PC-9 (cell line): ENCODE results near the gene PRPF38B. TPM values are rescaled to one million over a fixed set of nuclear protein-coding genes. Genes with fewer than 3 reads are reported as not detected.
A peak's percentile ranks its signal among the peaks of the same experiment; 100 is the strongest.

Experiments used
- BruUV-seq: library from RNA; stranded (reverse); fragments of 400-500 nt; replicated peaks from 2 replicates; lab custom pipeline; 2021; lab: Mats Ljungman, UMichigan
- CTCF ChIA-PET: fragments of 300-600 bp; sonication (Branson Sonifier 250); formaldehyde crosslinking; loops from one replicate; lab custom pipeline; 2022; ENCODE audit warnings: antibody characterized with exemption; lab: Charles Lee
- POLR2A ChIA-PET: fragments of 300-600 bp; sonication (Branson Sonifier 250); formaldehyde crosslinking; loops from one replicate; lab custom pipeline; 2022; ENCODE audit warnings: antibody characterized with exemption; ENCODE audit not compliant: unreplicated experiment; lab: Charles Lee
- DNase-seq, 2 experiments: peaks; one replicate each; pipeline versions ENCODE4 v3.0.0 to v3.0.0-alpha.2; 2015 to 2022; ENCODE audit warnings: mixed read lengths in 1 of 2
- H2AFZ ChIP-seq: fragments of 200-600 bp; sonication (generic); 2 replicates; pipeline ENCODE4 v1.8.1; 2017; ENCODE audit warnings: antibody characterized with exemption
- H3F3A ChIP-seq: fragments of 200-600 bp; sonication (generic); 2 replicates; pipeline ENCODE4 v1.8.1; 2017; ENCODE audit warnings: antibody characterized with exemption, mild to moderate bottlenecking, low read depth; ENCODE audit not compliant: insufficient read depth
- H3K27ac ChIP-seq: fragments of 200-600 bp; sonication (generic); 2 replicates; pipeline ENCODE4 v1.6.1; 2016; ENCODE audit warnings: mixed run types
- H3K27me3 ChIP-seq: fragments of 200-600 bp; sonication (generic); 2 replicates; pipeline ENCODE4 v1.6.1; 2016; ENCODE audit warnings: low read depth, mixed run types; ENCODE audit not compliant: insufficient read depth
- H3K36me3 ChIP-seq: fragments of 200-600 bp; sonication (generic); 2 replicates; pipeline ENCODE4 v1.6.1; 2016; ENCODE audit warnings: low read depth, mixed run types
- H3K4me1 ChIP-seq: fragments of 200-600 bp; sonication (generic); replicated peaks from 2 replicates; pipeline ENCODE4 v1.6.1; 2016; ENCODE audit warnings: mixed run types; ENCODE audit not compliant: insufficient read depth
- H3K4me2 ChIP-seq: fragments of 200-600 bp; sonication (generic); 2 replicates; pipeline ENCODE4 v1.6.1; 2017; ENCODE audit warnings: mixed run types
- H3K4me3 ChIP-seq: fragments of 200-600 bp; sonication (generic); 2 replicates; pipeline ENCODE4 v1.6.1; 2016; ENCODE audit warnings: mixed run types
- H3K79me2 ChIP-seq: fragments of 200-600 bp; sonication (generic); 2 replicates; pipeline ENCODE4 v1.6.1; 2017; ENCODE audit warnings: low read depth, mixed run types
- H3K9me2 ChIP-seq: fragments of 200-600 bp; sonication (generic); 2 replicates; pipeline ENCODE4 v1.8.1; 2017; ENCODE audit warnings: mild to moderate bottlenecking; ENCODE audit not compliant: insufficient read depth
- H3K9me3 ChIP-seq: fragments of 200-600 bp; sonication (generic); 2 replicates; pipeline ENCODE4 v1.8.1; 2016; ENCODE audit warnings: low read depth; ENCODE audit not compliant: insufficient read depth
- H4K20me1 ChIP-seq: fragments of 200-600 bp; sonication (generic); 2 replicates; pipeline ENCODE4 v1.8.1; 2017; ENCODE audit not compliant: insufficient read depth
- CTCF ChIP-seq: fragments of 200-600 bp; sonication (generic); conservative IDR thresholded peaks from 2 replicates; pipeline ENCODE4 v1.6.1; 2017; ENCODE audit warnings: mixed run types, antibody characterized with exemption, mild to moderate bottlenecking, moderate library complexity
- EZH2 ChIP-seq: fragments of 200-600 bp; sonication (generic); IDR thresholded peaks from 2 replicates; pipeline ENCODE4 v1.8.0; 2017; ENCODE audit warnings: antibody characterized with exemption, low read depth
- intact Hi-C: fragments of 100-400 bp; cut with micrococcal nuclease; formaldehyde crosslinking; loops from one replicate; pipeline ENCODE4 v1.10.0; 2022; ENCODE audit not compliant: unreplicated experiment
- total RNA-seq: library from RNA; stranded (reverse); gene quantifications from 2 replicates; pipeline ENCODE4 v1.2.3, GENCODE V29; 2021

Gene PRPF38B
- total RNA-seq, 1 experiment from 2014 or later, result 48.9 TPM

DNA sequence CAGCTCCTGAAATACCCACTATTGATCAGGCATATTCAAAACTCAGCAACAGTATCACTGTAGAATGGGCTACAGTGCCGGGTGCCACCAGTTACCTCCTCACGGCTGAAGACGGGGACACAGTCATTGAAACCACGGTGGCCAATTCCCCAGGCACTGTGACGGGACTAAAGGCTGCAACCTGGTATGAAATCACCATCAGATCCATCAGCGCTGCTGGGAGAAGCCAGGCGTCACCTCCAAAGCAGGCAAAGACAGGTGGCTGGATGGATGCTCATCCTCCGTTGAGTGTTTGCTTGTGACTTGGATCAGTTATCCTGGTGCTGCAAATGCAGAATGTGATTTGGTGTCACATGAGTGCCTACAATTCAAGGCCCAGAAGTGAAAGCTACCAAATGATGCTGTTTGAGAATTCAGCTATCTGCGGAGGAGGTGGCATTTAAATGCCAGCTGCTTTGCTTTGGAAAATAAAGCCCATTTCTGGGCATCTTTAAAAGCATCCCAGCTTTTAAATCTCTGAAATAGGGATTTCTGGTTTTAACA lies 25.7 kb downstream of the PRPF38B start:
- no peak overlapping the region for H3K27ac ChIP-seq
- no peaks in the 10 kb centered on the region for H3K9me3 ChIP-seq
- no peaks in the 10 kb centered on the region for H3K9me2 ChIP-seq
- no peak overlapping the region for H3K4me2 ChIP-seq
- H3K4me1 ChIP-seq, result peaks cover 30% of the 10 kb centered on the region
- H3K4me3 ChIP-seq, result no peak overlapping the region
- ChIA-PET CTCF (no interaction called here), POLR2A (no interaction called here)
- H3K27me3 ChIP-seq, result no peaks in the 10 kb centered on the region
- H3F3A ChIP-seq, result peaks cover 20% of the 10 kb centered on the region
- no peaks in the 10 kb centered on the region for H3K36me3 ChIP-seq
- H4K20me1 ChIP-seq, result no peaks in the 10 kb centered on the region
- H2AFZ ChIP-seq, result no peak overlapping the region
- BruUV-seq, result no TSS peak
- DNase-seq, result no peak
- H3K79me2 ChIP-seq, result no peaks in the 10 kb centered on the region
- intact Hi-C loops, result no loop called here
- no peak for TF ChIP-seq CTCF
- no peak for TF ChIP-seq EZH2

GRCh38 chr1:108718927-108719655 lies 27.0 kb downstream of the PRPF38B start:
- Histone ChIP-seq H3K9me3 (no peaks in the 10 kb centered on the region), H3F3A (peaks cover 20% of the 10 kb centered on the region), H3K27ac (peak overlapping the region; percentile 88), H3K79me2 (no peaks in the 10 kb centered on the region), H4K20me1 (no peaks in the 10 kb centered on the region), H3K4me1 (peaks cover 30% of the 10 kb centered on the region), H3K27me3 (no peaks in the 10 kb centered on the region), H3K9me2 (no peaks in the 10 kb centered on the region), H3K4me2 (peak overlapping the region; percentile 68), H3K4me3 (no peak overlapping the region), H3K36me3 (no peaks in the 10 kb centered on the region), H2AFZ (peak overlapping the region; percentile 69; the same call in 1 of the 2 replicates)
- ChIA-PET POLR2A (no interaction called here), CTCF (interaction anchor here (0.5 kb wide), 1 partner anchor 356 kb away, joined by 8 read pairs; no protein-coding TSS in a partner anchor)
- TF ChIP-seq CTCF (no peak), EZH2 (no peak)
- DNase-seq, result no peak
- no TSS peak for BruUV-seq
- intact Hi-C loops, result no loop called here

- peak overlapping the region; percentile 88 for H3K27ac ChIP-seq
Observed at GRCh38 chr1:108719656-108720435, 27.7 kb downstream of the PRPF38B start.

More at GRCh38 chr1:108719656-108720435, 27.7 kb downstream of the PRPF38B start:
- H3K4me3 ChIP-seq, result peak overlapping the region; percentile 15; the same call in 1 of the 2 replicates
- no peaks in the 10 kb centered on the region for H3K79me2 ChIP-seq
- H3K9me2 ChIP-seq, result no peaks in the 10 kb centered on the region
- intact Hi-C loops, result loop anchor here (2.0 kb wide), 1 partner anchor 27 kb away; the partner anchor contains the start of gene STXBP3
- ChIA-PET POLR2A (no interaction called here), CTCF (interaction anchor here (0.5 kb wide), 1 partner anchor 355 kb away, joined by 8 read pairs; no protein-coding TSS in a partner anchor)
- H3K27me3 ChIP-seq, result no peaks in the 10 kb centered on the region
- no peaks in the 10 kb centered on the region for H3K9me3 ChIP-seq
- peak overlapping the region; percentile 68 for H3K4me2 ChIP-seq
- no peaks in the 10 kb centered on the region for H3K36me3 ChIP-seq
- DNase-seq, result peak; percentile 55 to 85
- BruUV-seq, result no TSS peak
- peaks cover 20% of the 10 kb centered on the region for H3F3A ChIP-seq
- TF ChIP-seq CTCF (no peak), EZH2 (no peak)
- H3K4me1 ChIP-seq, result peaks cover 30% of the 10 kb centered on the region
- H2AFZ ChIP-seq, result peak overlapping the region; percentile 69
- no peaks in the 10 kb centered on the region for H4K20me1 ChIP-seq
